Measurements from ENCODE around the gene KAT7.
A peak's percentile ranks its signal among the peaks of the same experiment; 100 is the strongest.

KAT7 gene

DNA sequence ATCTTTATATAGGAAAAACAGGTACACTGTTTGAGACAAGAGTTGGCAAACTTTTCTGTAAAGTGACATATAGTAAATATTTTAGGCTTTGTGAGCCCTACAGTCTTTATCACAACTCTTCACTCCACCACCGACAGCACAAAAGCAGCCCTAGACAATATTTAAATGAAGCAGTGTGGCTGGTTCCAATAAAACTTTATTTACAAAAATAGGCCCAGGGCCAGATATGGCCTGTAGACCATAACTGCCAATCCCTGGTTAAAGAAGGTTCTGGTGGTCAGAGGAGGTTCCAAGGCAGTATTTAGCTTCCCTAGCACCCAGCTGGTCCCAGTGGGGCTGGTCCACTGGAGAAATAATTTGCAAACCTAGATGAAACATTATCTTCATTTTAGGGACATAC is 28.2 kb upstream of the KAT7 start:
- no peak for DNase-seq (ENCODE audit: low read depth in 1 of 2, low spot score in 1 of 2)

DNA sequence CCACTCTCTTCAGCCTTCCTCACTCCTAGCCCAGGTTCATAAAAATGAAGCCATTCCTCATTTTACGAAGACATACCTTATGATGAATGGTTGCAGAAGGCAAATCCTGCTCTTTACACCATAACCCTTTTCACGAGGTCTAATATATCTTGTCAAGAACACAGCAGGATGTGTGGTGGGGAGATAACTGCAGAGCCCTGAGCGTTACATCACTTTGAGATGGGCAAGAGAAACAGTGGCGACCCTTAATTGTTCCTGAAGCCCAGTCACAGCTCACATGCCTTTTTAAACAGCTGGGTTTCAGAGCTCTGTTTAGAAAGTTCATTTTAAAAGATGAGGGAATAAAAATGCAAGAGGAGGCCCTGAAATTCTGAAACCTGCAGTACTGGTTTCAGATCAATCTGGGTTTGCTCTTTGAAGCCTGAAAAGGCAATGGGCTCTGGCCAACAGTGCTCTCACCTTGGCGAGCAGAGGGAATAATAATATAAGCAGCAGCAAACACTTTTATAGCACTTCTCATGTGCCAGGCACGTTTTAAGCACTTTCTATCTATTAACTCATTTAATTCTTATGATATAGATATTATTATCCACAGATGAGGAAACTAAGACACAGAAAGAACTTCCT is 27.4 kb upstream of the KAT7 start:
- DNase-seq (ENCODE audit: low read depth in 1 of 2, low spot score in 1 of 2) = no peak

DNA sequence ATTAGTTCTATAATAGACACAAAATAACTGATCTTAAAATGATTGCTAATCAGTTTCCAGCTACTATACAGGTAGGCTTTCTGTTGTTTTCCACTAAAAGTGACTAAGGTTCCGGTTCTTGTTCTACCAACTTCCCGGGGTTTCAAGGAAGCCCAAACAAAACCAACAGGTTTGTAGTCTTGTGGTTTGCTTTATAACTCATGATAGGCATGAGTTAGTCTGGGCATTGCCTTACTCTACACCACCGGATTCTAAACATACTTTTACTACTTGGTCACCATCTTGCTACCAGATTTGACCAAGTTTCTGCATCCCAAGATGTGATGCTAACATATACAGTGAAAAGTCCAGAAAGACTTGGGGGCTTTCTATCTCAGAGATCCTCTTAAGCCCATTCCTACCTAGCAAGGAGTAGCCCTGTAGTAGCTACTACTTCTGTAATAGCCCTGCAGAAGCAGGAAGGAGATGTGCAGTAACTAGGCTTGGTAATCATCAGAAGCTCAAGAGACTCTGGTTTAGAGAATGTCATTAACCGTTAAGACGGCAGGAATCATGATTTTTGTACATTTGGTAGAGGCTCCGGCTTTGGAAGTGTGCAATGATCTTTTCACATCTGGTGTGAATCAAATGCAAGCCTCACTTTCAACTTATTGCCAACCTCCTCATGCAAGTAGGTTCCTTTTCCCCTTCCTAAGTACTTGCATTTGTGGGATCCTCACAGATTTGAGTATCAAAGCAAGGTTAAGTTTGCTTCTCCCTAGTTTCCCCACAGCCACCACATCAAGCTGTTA is 26.1 kb upstream of the KAT7 start:
- no peak for DNase-seq (ENCODE audit: low read depth in 1 of 2, low spot score in 1 of 2)

DNA sequence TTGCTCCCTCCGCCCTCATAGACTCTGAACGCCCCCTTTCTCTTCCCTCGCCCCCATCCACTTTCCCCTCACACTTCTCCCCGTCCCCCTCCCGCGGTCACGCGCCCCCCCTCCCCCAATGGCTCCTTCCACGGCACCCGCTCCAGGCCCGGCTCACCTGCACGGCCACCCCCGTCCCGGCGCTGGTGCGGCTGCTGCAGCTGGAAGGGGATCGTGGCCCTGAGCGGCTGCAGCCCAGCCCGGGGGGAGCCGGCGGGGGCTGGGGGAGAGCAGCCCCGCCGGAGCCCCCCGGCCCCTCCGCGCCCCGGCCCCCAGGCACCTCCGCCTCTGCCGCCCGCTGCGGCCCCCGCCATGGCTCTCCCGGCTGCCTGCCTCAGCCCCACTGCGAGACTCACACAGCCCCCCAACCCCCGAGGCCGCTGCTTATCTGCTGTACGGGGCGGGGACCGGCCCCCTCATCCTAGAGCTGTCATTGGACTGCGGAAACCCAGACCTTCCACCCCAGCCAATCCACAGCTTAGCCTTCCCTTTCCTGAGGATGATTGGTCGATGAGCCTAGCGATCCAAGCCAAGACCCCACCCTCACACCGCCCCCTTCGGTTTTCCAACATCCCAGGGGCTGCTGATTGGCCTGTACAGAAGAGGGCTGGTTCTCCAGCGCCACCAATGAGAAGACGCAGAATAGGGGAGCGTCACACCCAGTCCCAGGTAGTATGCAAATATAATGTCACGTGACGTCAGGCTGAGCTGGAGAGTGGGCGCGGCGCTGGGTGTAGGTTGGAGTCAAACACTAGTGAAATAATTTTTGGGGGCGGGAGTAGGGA is 24.5 kb upstream of the KAT7 start, which contains the start of gene FAM117A:
Gene FAM117A, minus strand, starts transcription at position 397 of the 824 bp plus-strand sequence. Its CDS starts 44 bp downstream, at position 353.
- peak; percentile 87 to 92 for DNase-seq (ENCODE audit: low read depth in 1 of 2, low spot score in 1 of 2)

DNA sequence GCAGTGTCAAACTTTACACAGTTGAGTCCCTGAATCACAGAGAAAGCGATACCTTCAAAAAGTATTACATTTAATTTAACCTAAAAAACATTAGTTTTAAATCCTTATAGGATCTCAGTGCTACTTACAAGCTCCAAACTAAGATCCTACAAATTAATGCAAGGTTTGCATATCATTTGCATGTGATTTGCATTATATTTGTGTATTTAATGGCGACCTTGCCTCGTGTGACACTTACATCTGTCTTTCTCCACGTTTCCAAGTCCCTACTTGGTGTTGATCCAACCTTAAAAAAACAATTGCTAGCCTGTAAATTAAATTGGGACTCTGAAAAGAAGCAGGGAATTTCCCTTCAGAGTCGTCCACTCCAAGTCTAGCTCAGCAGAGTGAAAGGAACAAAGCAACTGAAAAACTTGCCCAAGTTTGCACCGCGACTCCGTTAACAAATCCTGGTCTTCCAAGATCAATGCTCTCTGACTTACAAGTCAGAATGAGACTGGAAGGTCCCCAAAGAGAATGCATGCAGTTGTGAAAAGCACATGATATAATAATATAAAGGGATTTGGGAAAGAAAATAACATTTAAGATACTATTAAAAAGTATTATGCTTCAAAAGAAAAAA is 23.8 kb upstream of the KAT7 start:
- no peak for DNase-seq (ENCODE audit: low read depth in 1 of 2, low spot score in 1 of 2)

DNA sequence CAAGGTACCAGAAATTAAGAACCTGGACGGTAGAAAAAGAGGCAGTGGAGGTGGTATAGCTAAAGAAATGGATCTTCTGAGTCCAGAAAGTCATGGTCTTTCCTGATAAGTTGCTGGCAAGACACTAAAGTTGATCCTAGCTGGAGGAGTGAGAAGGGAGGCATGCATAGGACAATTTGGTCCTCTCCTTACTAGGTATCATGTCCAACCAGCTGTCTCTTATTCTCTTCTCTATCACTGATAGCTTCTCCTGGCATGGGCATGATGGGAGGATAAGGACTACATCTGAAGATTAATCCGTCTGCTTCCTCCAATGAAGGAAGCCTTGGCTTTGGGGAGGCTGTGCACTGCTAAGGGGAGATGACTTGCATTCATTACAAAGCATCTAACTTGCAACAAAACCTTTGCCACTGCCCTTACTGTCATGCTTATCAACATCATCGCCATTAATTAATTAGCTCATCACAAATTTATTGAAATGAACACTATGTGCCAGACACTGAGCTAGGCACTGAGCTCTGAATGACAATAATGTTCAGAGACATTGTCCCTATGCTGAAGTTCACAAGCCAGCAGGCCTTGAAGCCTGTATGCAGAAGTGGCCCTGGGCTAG is 21.5 kb upstream of the KAT7 start:
- DNase-seq (ENCODE audit: low read depth in 1 of 2, low spot score in 1 of 2) = no peak

DNA sequence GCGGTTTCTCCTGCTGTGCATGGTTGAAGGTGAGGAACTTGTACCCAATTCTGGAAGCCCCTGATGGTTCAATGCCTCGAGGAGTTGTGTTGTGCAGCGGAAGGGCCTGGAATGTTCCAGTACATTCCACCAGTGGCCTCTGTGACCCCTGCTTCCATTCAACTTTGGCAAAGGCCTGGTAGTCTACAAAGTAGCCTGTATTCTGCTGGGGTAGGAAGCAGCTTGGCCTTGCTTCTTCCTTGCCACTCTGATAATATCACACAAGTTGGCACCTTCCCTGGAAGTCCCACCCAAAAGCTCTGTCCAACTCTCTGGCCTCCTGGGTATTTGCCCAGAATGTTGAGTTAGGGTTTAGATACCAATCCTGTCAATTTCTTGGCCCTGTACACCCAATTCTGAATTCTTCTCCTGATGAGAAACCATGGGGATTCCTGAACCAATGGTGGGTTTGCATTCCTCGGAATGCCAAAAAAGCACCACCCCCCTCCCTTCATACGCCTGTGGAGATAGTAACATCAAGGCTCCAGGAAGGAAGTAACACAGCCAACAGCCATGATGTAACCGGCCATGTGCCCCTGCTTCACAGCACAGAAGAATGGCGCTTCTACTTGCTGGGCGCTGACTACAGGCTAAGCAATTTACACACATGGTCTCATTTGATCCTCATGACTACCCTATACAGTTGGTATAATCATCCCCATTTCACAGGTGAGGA is 12.8 kb upstream of the KAT7 start:
- no peak for DNase-seq (ENCODE audit: low read depth in 1 of 2, low spot score in 1 of 2)

DNA sequence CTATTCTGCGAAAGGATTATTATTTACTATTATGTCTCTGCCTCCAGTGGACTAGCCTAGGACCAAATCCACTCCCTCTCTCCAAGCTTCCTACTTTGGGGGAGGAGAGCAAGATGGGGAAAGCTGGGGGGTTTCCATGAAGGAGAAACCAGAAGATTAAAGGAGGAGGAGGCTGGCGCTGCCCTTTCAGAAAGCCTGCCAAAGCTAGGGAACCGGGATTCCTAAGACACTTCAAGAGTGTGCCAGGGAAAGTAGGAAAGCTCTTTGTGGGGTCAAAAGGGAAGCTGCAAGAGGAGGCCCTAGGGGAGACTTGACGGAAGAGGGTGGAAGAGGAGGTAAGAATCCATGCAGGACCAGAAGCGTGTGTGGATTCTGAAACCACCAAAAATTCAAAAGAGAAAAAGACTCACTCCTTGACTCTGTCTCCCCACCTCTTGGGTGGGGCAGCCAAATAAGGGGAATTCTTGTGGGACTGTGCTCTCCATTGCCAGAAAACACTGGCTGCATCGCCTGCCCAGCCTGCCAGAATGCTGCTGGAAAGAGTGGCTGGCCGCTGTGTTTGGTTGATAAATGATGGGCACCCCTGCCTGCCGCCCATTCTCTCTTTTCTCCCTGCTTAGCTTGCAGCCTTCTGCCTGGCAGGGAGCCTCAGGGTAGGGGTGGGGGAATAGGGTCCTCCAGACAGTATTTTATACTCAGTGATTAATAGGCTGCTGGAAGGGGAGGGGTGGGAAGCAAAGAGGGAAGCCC is 11.8 kb upstream of the KAT7 start:
- no peak for DNase-seq (ENCODE audit: low read depth in 1 of 2, low spot score in 1 of 2)

DNA sequence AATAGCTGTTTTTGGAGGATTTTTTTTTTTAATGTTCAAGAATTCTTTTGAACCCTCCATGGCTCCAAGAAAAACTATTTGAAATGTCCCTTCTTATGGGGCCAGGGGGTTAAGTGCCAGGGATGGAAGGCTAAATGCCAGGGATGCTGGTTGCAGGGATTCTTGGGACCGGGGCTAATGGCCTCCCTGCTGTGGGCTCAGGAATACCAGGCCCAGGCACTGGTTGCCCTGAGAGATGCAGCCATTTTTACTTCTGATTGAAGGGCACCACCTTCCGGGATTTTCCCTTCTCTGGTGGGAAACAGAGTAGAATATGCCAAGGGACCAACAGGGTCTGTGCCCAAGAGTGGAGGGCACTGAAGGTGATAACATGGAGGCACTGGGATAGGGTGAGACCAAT is 10.9 kb upstream of the KAT7 start:
- DNase-seq (ENCODE audit: low read depth in 1 of 2, low spot score in 1 of 2) = no peak

DNA sequence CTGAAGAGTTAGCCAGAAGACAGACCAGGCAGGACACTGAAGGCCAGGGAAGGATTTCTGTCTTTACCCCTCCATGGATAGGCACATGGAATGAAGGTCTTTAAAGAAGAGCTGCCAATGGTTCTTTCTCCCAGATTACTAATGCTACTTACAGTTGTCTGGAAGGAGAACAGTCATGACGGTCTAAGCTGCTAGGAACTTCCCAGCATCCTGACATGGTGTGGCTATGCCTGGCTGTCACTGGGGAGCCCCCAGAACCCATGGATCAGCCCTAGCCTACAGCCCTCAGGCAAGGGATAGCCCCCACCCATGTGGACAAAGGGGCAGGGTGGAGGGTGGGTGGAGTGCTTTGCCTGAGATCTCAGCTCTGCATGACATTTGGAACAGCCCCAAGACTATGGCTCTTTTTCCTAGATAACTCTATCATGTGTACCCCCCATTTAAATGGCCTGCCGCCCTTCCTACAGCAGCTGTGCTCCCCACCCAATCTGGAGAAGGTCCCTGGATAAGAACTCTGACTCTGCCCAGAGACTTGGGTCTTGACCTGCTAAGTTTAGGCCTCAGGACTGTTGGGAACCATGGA is 9.2 kb upstream of the KAT7 start:
- DNase-seq (ENCODE audit: low read depth in 1 of 2, low spot score in 1 of 2) = no peak

DNA sequence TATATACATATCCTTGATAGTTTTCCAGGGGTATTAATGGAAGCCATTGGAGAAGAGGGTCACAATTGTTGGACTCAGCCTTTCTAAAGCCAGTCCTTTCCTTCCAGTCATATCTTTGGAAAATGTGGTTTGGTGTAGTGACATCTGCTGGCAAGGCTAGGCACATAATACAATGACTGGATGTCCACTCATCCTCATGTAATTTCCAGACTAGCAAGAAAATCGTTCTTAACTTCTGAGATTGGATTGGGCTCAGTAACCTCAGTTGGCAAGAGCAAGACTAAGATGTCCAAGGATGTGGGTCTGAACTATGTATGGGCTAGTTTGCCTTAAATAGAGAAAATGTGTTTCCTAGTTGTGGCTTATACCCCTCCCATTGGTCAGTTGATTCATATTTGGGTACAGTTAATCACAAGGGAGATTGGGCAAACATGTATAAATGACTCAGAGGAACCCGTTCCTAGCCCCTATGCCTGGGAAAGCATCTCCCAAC is 8.7 kb upstream of the KAT7 start:
- no peak for DNase-seq (ENCODE audit: low read depth in 1 of 2, low spot score in 1 of 2)

DNA sequence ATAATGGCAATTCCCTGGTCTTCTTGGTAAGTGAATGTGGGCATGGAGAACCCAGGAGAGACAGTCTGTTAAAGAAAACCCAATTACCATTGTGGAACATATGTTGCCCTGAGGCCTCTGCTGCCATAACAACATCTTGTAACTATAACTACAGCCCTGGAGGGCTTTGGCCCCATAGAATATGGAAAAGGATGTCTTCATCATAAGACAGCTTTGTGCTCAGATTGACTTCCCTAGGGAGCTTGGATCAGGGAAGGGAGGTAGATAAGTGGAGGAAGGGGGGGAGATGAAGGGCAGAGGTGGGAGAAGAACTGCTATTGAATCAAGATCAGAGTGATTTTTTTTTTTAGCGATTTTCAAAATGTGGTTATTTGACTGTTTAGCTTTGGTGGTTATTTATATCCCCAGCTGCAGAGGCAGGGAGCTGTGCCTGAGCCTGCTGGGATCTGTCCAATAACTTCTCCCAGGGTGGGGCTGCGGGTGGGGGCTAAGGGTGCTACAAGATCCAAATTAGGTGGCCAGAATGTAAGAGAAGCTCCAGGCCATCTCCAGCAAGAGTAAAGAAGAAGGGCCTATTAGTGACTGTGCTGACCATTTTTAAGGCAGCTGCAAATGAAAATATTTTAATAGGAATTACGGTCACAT is 5.3 kb upstream of the KAT7 start:
- DNase-seq (ENCODE audit: low read depth in 1 of 2, low spot score in 1 of 2) = no peak

DNA sequence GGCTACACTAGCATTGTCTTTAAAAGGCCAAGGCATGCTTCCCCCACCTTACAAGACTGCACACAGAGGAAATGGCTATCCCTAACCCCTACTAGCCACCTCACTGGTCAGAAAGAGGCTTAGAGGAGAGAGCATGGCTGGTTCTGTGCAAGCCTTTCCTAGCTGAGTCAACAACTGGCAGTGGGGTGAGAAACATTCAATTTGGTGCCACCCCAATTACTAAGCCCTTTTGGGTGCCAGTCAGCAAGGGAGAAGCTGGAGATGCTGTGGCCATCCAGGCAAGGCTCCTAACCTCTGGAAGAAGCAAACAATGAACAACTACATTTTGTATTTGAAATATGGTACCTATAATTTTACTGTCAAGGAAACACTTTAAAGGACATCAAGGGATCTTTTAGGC is 4.7 kb upstream of the KAT7 start:
- no peak for DNase-seq (ENCODE audit: low read depth in 1 of 2, low spot score in 1 of 2)

DNA sequence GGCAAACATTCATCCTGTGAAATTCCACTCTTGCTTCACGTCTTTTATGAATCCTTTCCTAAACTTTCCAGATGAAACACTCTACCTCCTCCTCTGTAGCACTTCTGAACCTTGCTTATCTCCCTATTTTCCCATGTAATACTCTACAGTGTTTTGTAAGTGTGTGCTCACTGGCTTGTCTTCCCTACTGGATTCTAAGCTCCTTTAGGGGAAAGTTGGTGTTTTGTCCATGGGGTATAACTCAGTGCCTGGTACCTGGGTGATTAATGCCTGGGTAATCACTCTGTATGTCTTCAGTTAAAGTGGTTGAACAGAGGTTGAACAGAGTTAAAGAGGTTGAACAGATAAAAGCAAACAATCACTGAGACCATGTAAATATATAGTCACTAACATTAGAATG is 3.8 kb upstream of the KAT7 start:
- no peak for DNase-seq (ENCODE audit: low read depth in 1 of 2, low spot score in 1 of 2)

DNA sequence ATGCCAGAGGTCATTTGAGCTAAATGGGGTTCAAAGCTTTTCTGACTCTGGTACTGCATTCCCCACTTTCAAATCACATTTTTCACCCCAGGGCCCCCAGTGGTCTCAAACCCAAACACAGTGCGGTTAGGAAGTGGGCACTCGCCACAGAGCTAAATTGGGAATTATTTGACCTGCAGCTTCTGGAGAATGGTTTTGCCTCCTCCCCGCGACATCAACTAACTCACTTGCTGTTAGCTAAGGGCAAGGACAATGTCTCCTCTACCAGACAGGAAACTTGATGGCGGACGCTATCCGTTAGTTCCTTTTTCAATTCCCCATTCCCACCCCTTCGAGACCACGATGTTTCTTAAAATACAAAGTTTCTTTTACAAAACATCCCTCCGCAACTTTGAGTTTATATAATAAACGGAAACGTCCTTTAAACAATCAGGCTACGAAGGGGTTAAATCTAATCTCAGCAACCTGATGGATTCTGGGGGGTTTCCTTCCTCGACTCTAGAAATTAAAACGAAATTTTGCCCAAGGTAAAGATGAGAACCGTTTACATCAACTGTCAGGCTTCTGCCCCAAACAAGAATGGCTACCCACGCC is 500 bp upstream of the KAT7 start:
- DNase-seq (ENCODE audit: low read depth in 1 of 2, low spot score in 1 of 2) = no peak

DNA sequence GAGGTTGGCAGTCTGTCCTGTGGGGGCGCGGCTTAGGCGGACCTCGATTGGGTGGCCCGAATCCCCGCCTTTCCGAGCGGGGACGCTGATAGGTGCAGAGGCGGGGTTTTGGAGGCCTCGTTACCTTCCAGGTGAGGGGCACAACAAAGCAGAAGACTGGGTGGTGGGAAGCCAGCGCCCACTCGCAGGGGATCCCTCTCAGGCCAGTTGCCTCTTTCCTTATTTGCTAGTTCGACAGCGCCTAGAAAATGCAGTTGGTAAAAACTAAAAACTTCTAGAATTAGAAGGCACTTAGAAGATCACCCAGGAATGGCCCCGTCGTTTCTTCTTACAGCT is 730 bp downstream of the KAT7 start:
- DNase-seq (ENCODE audit: low read depth in 1 of 2, low spot score in 1 of 2) = no peak

DNA sequence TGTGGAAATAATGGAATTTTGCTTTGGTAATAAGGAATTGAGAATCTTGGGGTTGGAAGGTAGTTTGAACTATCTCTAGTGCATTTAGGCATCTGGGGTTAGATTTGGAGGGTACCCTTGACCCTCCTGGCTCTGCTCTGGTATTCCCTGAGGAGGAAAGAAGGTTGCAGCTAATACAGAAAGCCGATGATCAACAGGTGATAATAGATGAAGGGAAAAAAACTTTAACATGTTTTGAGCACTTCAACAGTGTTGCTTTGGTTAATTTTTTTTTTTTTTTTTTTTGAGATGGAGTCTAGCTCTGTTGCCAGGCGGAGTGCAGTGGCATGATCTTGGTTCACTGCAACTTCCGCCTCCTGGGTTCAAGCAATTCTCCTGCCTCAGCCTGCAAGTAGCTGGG is 4.8 kb downstream of the KAT7 start:
- DNase-seq (ENCODE audit: low read depth in 1 of 2, low spot score in 1 of 2) = no peak

DNA sequence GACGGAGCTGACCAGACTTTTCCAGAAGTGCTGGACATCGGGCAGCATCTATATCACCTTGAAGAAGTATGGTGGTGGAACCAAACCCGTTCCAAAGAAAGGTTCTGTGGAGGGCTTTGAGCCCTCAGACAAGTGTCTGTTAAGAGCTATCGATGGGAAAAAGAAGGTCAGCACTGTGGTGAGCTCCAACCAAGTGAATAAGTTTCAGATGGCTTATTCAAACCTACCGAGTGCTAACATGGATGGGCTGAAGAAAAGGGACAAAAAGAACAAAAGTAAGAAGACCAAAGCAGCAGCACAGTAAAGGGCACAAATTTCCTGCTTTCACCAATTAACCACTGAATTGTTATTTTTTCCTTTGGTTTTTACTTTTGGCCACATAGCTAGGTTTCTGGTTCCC is 6.9 kb downstream of the KAT7 start:
- DNase-seq (ENCODE audit: low read depth in 1 of 2, low spot score in 1 of 2) = no peak

DNA sequence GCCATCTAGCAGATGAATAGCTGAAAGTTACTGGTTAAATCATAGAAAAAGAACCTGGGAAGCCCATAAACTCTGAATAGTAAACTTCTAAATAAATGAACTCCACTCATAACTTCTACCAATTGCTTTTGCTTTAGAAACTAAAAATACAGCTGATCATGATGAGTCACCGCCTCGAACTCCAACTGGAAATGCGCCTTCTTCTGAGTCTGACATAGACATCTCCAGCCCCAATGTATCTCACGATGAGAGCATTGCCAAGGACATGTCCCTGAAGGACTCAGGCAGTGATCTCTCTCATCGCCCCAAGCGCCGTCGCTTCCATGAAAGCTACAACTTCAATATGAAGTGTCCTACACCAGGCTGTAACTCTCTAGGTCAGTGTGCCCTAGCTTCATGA is 9.7 kb downstream of the KAT7 start:
- no peak for DNase-seq (ENCODE audit: low read depth in 1 of 2, low spot score in 1 of 2)
